Stromal cell of bone marrow (primary cell): Measurements from ENCODE around the gene GBP6.
"Not testable (repeated sequence)": the region's sequence is repeated elsewhere in the genome, so short reads cannot be mapped to it uniquely, and the experiment has no call there.

Experiments
- DNase-seq: peaks from one replicate; pipeline ENCODE4 v3.0.0-alpha.2; 2012; ENCODE audit warnings: low read depth

The GBP6 gene, protein sequence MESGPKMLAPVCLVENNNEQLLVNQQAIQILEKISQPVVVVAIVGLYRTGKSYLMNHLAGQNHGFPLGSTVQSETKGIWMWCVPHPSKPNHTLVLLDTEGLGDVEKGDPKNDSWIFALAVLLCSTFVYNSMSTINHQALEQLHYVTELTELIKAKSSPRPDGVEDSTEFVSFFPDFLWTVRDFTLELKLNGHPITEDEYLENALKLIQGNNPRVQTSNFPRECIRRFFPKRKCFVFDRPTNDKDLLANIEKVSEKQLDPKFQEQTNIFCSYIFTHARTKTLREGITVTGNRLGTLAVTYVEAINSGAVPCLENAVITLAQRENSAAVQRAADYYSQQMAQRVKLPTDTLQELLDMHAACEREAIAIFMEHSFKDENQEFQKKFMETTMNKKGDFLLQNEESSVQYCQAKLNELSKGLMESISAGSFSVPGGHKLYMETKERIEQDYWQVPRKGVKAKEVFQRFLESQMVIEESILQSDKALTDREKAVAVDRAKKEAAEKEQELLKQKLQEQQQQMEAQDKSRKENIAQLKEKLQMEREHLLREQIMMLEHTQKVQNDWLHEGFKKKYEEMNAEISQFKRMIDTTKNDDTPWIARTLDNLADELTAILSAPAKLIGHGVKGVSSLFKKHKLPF

DNA sequence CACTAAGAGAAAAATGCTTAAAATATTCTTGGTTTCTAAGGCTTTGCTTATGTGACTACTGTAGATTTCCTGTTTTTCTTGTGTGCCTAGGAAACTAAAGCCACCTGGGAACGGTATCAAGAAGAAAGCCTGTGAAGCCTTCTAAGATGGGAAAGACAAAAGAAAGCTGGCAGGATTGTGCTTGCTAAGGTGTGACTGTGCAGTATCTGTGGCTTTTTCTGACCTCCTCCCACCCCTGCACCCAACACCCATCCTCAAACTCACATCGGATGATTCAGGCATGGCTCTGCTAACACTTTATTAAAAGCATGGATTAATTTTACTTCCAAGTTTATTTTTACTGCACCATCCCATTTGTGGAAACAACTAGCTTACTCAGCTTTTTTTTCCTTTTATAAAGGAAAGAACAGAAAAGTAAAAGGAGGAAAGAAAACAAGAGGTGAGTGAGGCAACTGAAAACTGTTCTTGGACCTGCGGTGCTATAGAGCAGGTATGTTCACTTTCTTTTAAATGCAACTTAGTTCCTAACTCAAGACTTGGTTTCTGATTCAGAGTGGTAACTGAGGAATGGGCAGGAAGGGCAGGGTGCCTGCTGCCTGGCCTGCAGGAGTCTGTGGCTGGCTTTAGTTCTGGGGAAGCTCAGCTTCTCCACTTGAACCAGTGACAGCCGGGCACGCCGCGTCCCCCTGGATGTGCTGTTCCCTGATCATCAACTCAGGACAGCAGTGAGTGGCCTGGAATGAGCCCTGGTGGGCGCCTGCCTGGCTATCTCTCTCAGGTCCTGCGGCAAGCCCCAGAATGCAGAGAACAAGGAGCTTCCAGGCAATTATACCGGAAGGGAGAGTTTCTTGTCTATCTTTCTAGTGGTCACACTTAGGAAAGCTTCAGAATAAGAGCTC is at the start of gene GBP6:
Gene GBP6, plus strand, starts transcription at position 422 of the 899 bp plus-strand sequence. CDS start 4,493 bp downstream, outside the sequence.
- DNase-seq = no peak

DNA sequence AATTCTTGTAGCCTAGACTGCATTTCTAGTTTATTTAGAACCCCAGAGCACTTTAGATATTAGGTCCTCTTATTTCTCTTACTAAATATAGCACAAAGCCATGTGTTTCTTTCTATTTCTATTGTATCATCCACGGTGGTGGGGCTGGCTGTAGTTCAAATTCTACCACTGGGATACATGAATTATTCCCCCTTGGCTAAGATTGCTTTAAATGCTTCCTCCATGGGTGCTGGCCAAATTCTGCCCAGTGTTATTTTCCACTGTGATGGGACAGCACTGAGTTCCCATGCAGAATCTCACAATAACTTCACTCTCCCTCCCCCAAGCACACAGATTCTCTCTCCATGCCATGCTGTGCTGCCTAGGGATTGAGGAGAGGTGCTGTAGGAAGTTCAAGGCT is 41.5 kb upstream of the GBP6 start:
- no peak for DNase-seq

GRCh38 chr1:89331890-89332289 is 32.0 kb upstream of the GBP6 start:
- no peak for DNase-seq

GRCh38 chr1:89332461-89332860 is 31.4 kb upstream of the GBP6 start:
- DNase-seq = no peak

GRCh38 chr1:89335486-89335885 is 28.4 kb upstream of the GBP6 start:
- DNase-seq = no peak

DNA sequence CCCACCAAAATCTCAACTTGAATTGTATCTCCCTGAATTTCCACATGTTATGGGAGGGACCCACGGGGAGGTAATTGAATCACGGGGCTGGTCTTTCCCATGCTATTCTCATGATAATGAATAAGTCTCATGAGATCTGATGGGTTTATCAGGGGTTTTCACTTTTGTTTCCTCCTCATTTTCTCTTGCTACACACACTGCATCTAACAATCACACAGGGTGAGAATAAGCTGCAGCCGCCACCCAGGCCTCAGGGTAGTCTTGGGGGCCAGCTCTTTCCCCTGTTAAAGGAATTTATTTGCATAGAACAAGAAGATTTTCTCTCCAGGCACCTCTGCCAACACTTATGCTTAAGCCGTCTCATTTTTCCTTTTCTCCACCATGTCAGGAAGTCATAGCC is 26.0 kb upstream of the GBP6 start:
- DNase-seq = no peak

GRCh38 chr1:89339039-89339438 is 24.8 kb upstream of the GBP6 start:
- no peak for DNase-seq

- not testable (repeated sequence) for DNase-seq
These were observed 18.4 kb upstream of the GBP6 start for GRCh38 chr1:89345479-89345878.

DNA sequence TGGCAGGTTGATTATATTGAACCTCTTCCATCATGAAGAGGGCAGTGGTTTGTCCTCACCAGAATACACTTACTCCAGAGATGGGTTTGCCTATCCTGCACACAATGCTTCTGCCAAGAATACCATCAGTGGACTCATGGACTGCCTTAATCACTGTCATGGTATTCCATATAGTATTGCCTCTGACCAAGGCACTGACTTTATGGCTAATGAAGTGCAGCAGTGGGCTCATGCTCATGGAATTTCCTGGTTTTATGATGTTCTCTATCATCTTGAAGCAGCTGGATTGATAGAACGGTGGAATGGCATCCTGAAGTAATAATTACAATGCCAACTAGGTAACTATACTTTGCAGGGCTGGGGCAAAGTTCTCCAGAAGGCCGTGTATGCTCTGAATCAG is 16.6 kb upstream of the GBP6 start:
- no peak for DNase-seq

- DNase-seq = no peak
These were observed 13.6 kb upstream of the GBP6 start for GRCh38 chr1:89350298-89350697.

GRCh38 chr1:89351597-89352311 is 12.1 kb upstream of the GBP6 start:
- DNase-seq = no peak

GRCh38 chr1:89352421-89352820 is 11.4 kb upstream of the GBP6 start:
- DNase-seq = no peak

- no peak for DNase-seq
These were observed 9.7 kb upstream of the GBP6 start for GRCh38 chr1:89354205-89354604.

GRCh38 chr1:89355056-89355455 is 8.8 kb upstream of the GBP6 start:
- no peak for DNase-seq

DNA sequence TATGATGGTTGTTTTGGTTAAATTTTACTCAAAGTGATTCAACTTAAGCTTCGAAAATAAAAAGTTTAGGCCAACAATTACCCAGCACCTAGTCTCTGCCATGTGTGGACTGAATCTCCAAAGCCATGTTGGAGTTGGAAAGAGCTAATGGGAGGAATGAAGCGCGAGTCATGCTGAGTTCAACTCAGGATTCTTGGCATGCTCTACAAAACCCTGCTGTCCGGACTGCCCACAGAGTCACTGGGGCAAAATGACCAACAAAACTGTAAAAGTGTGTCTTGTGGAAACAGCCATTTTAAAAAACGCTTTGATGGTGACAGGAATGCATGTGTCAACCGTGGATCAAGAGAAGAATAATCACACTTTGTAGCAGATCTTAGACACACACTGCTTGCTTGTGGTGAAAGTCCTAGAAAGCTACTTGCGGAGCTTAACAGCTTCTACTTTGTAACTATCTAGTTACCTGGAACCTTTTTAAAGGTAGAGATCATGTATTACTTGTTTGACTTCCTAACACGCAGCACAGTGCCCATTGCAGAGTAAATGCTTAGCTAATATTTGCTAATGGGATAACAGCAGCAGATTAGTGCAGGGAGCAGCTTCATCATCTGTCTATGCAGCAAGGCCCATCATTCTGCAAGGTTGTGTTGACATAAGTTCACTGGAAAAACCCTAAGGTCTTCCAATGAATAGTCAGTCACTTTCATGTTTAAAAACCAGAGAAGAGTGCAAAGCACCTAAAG is 7.0 kb upstream of the GBP6 start:
- peak; percentile 62 for DNase-seq

DNA sequence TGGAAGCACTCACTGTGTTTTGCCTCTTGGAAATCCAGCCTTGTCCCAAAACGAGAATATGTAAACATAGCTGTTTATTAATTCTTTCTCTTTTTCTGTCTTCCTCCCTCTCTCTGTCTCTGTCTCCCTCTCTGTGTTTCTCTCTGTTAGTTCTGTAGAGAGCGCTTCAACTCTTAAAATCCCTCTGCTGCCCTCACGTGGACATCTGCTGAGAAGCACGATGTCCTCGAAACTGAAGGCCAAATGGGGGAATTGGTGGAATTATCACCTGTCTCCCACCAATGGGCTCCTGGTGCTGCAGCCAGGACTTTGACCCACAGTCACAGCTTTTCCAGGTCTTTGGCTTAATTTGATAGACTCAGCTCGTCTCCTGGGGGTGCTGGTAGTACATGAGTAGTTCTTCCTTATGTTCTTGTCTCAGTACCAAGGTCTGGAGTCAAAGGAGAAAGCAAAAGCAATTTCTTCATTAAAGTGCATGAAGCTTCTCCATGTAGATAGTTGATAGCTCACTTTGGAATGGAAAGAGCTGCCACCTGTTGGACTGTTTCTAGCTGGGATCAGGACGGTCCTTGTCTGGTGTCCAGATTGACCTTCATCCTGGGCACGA is 5.5 kb upstream of the GBP6 start:
- DNase-seq = peak; percentile 57

DNA sequence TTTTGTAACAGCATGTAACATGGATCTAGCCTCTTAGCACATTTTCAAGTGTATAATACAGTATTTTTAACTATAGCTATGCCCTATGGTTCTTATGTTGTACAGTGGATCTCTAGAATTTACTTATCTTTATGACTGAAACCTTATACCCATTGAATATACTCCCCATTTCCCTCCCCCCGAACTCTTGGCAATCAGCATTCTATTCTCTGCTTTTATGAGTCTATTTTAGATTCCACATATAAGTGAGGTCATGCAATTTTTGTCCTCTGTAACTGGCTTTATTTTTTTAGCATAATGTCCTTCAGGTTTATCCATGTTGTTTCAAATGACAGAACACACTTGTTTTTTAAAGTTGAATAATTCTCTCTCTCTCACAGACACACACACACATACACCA is 3.1 kb upstream of the GBP6 start:
- DNase-seq = no peak

GRCh38 chr1:89361681-89362080 is 2.2 kb upstream of the GBP6 start:
- no peak for DNase-seq

DNA sequence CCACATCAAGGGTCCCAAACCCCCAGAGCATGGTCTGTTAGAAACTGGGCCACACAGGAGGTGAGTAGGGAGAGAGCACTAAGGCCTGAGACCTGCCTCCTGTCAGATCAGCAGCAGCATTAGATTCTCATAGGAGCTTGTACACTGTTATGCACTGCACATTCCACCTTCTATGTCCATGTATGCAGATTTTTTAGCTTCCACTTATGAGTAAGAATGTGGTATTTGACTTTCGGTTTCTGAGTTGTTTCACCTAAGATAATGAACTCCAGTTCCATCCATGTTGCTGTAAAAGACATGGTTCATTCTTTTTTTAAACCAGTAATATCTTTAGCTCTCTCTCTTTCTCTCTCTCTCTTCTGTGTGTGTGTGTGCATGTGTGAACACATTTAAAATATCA is 663 bp upstream of the GBP6 start:
- DNase-seq = no peak

DNA sequence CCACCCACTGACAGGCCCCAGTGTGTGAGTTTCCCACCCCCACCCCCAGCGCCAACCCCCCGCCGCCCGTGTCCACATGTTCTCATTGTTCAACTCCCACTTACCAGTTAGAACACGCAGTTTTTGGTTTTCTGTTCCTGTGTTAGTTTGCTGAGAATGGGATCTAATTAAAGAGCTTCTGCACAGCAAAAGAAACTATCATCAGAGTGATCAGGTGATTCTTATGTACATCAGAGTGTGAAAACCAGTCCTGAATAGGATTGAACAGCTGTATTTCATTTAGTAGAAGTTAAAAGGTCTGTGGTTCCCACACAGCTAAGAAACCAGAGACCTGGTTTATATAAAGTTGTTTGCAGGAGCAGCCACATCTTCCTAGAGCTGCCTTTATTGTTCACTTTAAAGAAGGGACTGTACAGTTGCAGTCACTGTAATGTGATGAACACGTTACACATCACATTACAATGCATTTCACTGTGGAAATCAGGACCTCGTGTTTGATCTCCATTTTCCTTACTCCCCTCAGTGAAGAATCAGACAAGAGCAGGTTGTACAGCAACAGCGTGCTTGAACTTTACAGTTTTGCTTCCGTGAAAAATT is 1.2 kb downstream of the GBP6 start:
- no peak for DNase-seq
